ENCODE measurements around the gene GALNT2. TPM values are rescaled to one million over a fixed set of nuclear protein-coding genes. Genes with fewer than 3 reads are reported as not detected.

GALNT2 gene
- total and polyA plus RNA-seq, 7 donors = 8.4 to 43.8 (median 37.1) TPM

DNA sequence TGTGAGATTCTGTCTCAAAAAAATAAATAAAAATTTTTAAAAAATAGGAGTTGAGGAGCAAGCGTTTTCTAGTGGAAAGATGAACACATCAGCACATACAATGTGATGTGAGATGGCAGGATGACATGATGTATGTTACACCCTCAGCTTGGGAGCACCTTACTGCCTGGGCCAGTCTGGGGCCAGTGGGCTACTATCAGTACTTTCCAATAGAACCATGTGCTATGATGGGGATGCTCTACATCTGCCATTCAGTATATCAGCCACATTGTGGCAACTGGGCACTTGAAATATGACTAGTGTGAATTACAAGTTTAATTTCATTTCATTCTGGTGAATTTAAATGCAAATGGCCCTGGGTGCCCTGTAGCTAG lies 203.1 kb downstream of the GALNT2 start:
- DNase-seq = no peak
- Histone ChIP-seq H3K4me3 (no peak overlapping the region), H3K27me3 (no peaks in the 10 kb centered on the region), H3K4me1 (peaks cover 0 to 23% (median 14%) of the 10 kb centered on the region in 4 donors), H3K27ac (peak overlapping the region; percentile 7 to 44 (median 24)), H3K9me3 (no peaks in the 10 kb centered on the region), H3K36me3 (peaks cover 0 to 35% (median 7%) of the 10 kb centered on the region in 4 donors)
- 93 to 94% methylated on average over 1 of the region's 1 CpG for WGBS, 2 donors
- intact Hi-C loops (cut with DNase I) = no loop called here
- TF ChIP-seq POLR2AphosphoS5 (IDR thresholded peaks at IDR 0.05) (no peak), EP300 (IDR thresholded peaks at IDR 0.05) (no peak), POLR2A (IDR thresholded peaks at IDR 0.05) (no peak)
- TF ChIP-seq, protein P1, sequence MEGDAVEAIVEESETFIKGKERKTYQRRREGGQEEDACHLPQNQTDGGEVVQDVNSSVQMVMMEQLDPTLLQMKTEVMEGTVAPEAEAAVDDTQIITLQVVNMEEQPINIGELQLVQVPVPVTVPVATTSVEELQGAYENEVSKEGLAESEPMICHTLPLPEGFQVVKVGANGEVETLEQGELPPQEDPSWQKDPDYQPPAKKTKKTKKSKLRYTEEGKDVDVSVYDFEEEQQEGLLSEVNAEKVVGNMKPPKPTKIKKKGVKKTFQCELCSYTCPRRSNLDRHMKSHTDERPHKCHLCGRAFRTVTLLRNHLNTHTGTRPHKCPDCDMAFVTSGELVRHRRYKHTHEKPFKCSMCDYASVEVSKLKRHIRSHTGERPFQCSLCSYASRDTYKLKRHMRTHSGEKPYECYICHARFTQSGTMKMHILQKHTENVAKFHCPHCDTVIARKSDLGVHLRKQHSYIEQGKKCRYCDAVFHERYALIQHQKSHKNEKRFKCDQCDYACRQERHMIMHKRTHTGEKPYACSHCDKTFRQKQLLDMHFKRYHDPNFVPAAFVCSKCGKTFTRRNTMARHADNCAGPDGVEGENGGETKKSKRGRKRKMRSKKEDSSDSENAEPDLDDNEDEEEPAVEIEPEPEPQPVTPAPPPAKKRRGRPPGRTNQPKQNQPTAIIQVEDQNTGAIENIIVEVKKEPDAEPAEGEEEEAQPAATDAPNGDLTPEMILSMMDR (IDR thresholded peaks at IDR 0.05) = no peak

GRCh38 chr1:230270559-230271281 lies 203.7 kb downstream of the GALNT2 start:
- Histone ChIP-seq H3K27ac (peak overlapping the region in 3 of 4 donors; percentile 7 to 44 (median 32)), H3K4me3 (no peak overlapping the region), H3K27me3 (no peaks in the 10 kb centered on the region), H3K4me1 (peaks cover 0 to 23% (median 14%) of the 10 kb centered on the region in 4 donors), H3K9me3 (no peaks in the 10 kb centered on the region), H3K36me3 (peaks cover under 1 to 35% (median 3%) of the 10 kb centered on the region in 4 donors)
- WGBS, 2 donors = 27 to 28% methylated on average over 14 of the region's 14 CpGs
- TF ChIP-seq EP300 (IDR thresholded peaks at IDR 0.05) (no peak), POLR2AphosphoS5 (IDR thresholded peaks at IDR 0.05) (no peak), POLR2A (IDR thresholded peaks at IDR 0.05) (no peak)
- TF ChIP-seq, protein P1 (IDR thresholded peaks at IDR 0.05) = no peak
- DNase-seq = no peak
- intact Hi-C loops (cut with DNase I) = no loop called here

GRCh38 chr1:230271300-230272035 lies 204.4 kb downstream of the GALNT2 start:
- DNase-seq = no peak
- Histone ChIP-seq H3K4me1 (peaks cover 0 to 23% (median 14%) of the 10 kb centered on the region in 4 donors), H3K27ac (no peak overlapping the region), H3K27me3 (no peaks in the 10 kb centered on the region), H3K9me3 (no peaks in the 10 kb centered on the region), H3K4me3 (no peak overlapping the region), H3K36me3 (peaks cover 5 to 35% (median 9%) of the 10 kb centered on the region in 4 donors)
- intact Hi-C loops (cut with DNase I) = no loop called here
- 83 to 84% methylated on average over 20 of the region's 20 CpGs for WGBS, 2 donors
- no peak for TF ChIP-seq POLR2A (IDR thresholded peaks at IDR 0.05)
- no peak for TF ChIP-seq POLR2AphosphoS5 (IDR thresholded peaks at IDR 0.05)
- TF ChIP-seq EP300 (IDR thresholded peaks at IDR 0.05) = no peak
- TF ChIP-seq, protein P1 (IDR thresholded peaks at IDR 0.05) = no peak

GRCh38 chr1:230272557-230272956 lies 205.5 kb downstream of the GALNT2 start:
- no peaks in the 10 kb centered on the region for H3K27me3 ChIP-seq
- H3K27ac ChIP-seq = no peak overlapping the region
- H3K36me3 ChIP-seq = peaks cover 12 to 36% (median 15%) of the 10 kb centered on the region in 4 donors
- peaks cover 0 to 23% (median 14%) of the 10 kb centered on the region in 4 donors for H3K4me1 ChIP-seq
- TF ChIP-seq EP300 (IDR thresholded peaks at IDR 0.05) (no peak), POLR2AphosphoS5 (IDR thresholded peaks at IDR 0.05) (no peak), POLR2A (IDR thresholded peaks at IDR 0.05) (no peak)
- TF ChIP-seq, protein P1 (IDR thresholded peaks at IDR 0.05) = no peak
- intact Hi-C loops (cut with DNase I) = no loop called here
- no peak overlapping the region for H3K4me3 ChIP-seq
- no peak for DNase-seq
- no peaks in the 10 kb centered on the region for H3K9me3 ChIP-seq
- WGBS, 2 donors = 91 to 95% methylated on average over 9 of the region's 9 CpGs
